GM06990 (cell line): ENCODE data around the gene VTI1A.

Source experiments
- DNase-seq: peaks from one replicate; pipeline ENCODE4 v3.0.0-alpha.2; 2011; ENCODE audit not compliant: insufficient read length; ENCODE audit errors: extremely low read depth
- H3K27me3 ChIP-seq: replicated peaks from 2 replicates; pipeline ENCODE4 v1.6.0; 2011; ENCODE audit warnings: low read length; ENCODE audit not compliant: control insufficient read depth, insufficient read depth
- H3K36me3 ChIP-seq: 2 replicates; pipeline ENCODE4 v1.5.1; 2011; ENCODE audit warnings: low read length; ENCODE audit not compliant: control insufficient read depth, insufficient read depth
- H3K4me3 ChIP-seq: replicated peaks from 2 replicates; pipeline ENCODE4 v1.5.1; 2011; ENCODE audit warnings: low read depth, mild to moderate bottlenecking, control low read depth, low read length
- CTCF ChIP-seq: IDR thresholded peaks from 2 replicates; pipeline ENCODE4 v1.5.1; 2011; ENCODE audit warnings: low read length, control low read depth, mild to moderate bottlenecking, inconsistent platforms; ENCODE audit not compliant: insufficient read depth, poor library complexity, severe bottlenecking

Gene VTI1A

GRCh38 chr10:112768121-112768520 lies 321.1 kb downstream of the VTI1A start:
- Histone ChIP-seq H3K4me3 (no peak overlapping the region), H3K36me3 (no peaks in the 10 kb centered on the region), H3K27me3 (no peaks in the 10 kb centered on the region)
- no peak for TF ChIP-seq CTCF
- no peak for DNase-seq

- DNase-seq = no peak
- H3K4me3 ChIP-seq = no peak overlapping the region
- no peak for TF ChIP-seq CTCF
- no peaks in the 10 kb centered on the region for H3K36me3 ChIP-seq
- no peaks in the 10 kb centered on the region for H3K27me3 ChIP-seq
Observed at GRCh38 chr10:112769081-112769480, 322.1 kb downstream of the VTI1A start.

GRCh38 chr10:112769611-112770370 lies 322.8 kb downstream of the VTI1A start:
- no peak for TF ChIP-seq CTCF
- DNase-seq = no peak
- H3K4me3 ChIP-seq = no peak overlapping the region
- H3K27me3 ChIP-seq = no peaks in the 10 kb centered on the region
- H3K36me3 ChIP-seq = no peaks in the 10 kb centered on the region

- Histone ChIP-seq H3K36me3 (no peaks in the 10 kb centered on the region), H3K4me3 (no peak overlapping the region), H3K27me3 (no peaks in the 10 kb centered on the region)
- no peak for DNase-seq
- no peak for TF ChIP-seq CTCF
Observed at GRCh38 chr10:112771733-112772132, 324.7 kb downstream of the VTI1A start.

- no peak for DNase-seq
- H3K36me3 ChIP-seq = no peaks in the 10 kb centered on the region
- no peak overlapping the region for H3K4me3 ChIP-seq
- no peak for TF ChIP-seq CTCF
- no peaks in the 10 kb centered on the region for H3K27me3 ChIP-seq
Observed at GRCh38 chr10:112773783-112774182, 326.8 kb downstream of the VTI1A start.

GRCh38 chr10:112774210-112774609 lies 327.2 kb downstream of the VTI1A start:
- no peaks in the 10 kb centered on the region for H3K36me3 ChIP-seq

More at GRCh38 chr10:112774210-112774609, 327.2 kb downstream of the VTI1A start:
- H3K4me3 ChIP-seq = no peak overlapping the region
- no peaks in the 10 kb centered on the region for H3K27me3 ChIP-seq
- DNase-seq = no peak
- TF ChIP-seq CTCF = no peak
